HG02588 (cell line): ENCODE results near the gene HEYL.
"Not testable (repeated sequence)": the region's sequence is repeated elsewhere in the genome, so short reads cannot be mapped to it uniquely, and the experiment has no call there.

ENCODE experiments used
- ATAC-seq: cut with Tn5 transposase; IDR thresholded peaks from one replicate; pipeline ENCODE4 v1.9.1; 2021; ENCODE audit warnings: mild to moderate bottlenecking, moderate library complexity; ENCODE audit not compliant: unreplicated experiment

The HEYL gene

DNA sequence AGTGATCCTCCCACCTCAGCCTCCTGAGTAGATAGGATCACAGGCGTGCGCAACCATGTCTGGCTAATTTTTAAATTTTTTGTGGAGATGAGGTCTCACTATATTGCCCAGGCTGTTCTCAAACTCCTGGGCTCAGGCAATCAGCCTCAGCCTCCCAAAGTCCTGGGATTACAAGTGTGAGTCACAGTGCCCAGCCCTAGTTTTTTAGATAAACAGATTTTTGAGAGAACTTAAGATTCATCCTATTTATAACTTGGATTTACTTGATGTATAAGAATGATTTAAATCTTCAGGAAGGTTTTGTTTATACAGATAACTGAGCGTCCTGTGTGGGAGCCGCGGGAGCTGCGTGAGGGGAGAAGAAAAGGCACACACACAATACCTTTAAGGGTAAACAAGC lies 26.2 kb downstream of the HEYL start:
- ATAC-seq, result no peak

DNA sequence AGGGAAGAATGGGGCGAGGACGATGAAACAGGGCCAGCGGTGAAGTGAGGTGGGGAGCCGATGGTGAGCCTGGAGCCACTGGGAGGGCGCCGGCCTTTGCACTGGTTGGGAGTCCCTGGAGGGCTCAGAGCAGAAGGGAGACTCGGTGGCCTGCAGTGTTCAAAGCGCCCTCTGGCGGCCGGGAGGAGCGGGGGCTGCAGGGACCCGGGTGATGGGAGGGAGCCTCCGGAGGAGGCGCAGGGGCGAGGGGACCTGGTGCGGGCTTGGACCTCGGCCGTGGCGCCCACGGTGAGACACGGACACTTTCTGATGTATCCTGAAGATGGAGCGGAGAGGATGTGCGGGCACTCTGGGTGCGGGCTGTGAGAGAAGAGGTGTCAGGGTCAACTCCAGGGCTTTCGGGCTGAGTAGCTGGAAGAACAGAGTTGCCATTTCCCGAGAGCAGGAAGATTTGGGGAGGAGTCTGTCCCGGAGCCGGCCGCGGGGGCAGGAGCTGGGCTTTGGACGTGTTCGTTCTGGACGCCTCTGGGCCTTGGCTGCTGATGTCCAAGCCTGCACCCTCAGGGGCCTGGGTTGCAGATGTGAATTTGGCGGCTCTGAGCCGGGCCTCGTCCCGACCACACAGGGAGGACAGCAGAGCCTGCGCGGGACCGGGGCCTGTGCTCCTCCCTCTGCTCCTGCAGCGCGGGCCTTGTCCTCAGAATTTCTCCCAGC lies 29.7 kb downstream of the HEYL start:
- no peak for ATAC-seq

GRCh38 chr1:39608921-39609320 lies 30.5 kb downstream of the HEYL start:
- no peak for ATAC-seq

DNA sequence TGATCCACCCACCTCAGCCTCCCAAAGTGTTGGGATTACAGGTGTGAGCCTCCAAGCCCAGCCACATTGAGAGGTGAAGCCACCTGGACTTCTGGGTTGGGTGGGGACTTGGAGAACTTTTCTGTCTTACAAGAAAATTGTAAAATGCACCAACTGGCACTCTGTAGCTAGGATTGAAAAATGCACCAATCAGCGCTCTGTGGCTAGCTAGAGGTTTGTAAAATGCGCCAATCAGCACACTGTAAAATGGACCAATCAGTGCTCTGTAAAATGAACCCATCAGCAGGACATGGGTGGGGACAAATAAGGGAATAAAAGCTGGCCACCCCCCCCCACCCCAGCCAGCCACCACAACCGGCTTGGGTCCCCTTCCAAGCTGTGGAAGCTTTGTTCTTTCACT lies 35.8 kb downstream of the HEYL start:
- ATAC-seq, result not testable (repeated sequence)

GRCh38 chr1:39601667-39602255 lies 37.7 kb downstream of the HEYL start:
- ATAC-seq, result not testable (repeated sequence)

DNA sequence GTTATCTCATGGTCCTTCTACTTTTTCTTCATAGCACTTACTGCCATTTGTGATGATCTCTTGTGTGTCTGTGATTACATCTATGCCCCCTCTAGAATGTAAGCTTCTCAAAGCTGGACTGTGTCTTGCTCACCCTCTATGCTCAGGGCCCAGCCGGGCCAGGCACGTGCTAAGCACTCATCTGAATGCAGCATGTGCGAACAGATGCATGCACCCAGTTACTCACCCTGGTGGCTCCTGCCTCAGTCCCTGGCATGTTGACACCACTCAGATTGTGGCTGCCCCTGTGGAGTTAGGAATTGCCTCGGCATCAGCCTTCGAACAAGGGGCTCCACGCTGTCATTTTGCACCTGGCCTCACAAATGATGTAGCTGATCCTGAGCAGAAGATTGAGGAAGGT lies 43.3 kb downstream of the HEYL start:
- ATAC-seq, result no peak

DNA sequence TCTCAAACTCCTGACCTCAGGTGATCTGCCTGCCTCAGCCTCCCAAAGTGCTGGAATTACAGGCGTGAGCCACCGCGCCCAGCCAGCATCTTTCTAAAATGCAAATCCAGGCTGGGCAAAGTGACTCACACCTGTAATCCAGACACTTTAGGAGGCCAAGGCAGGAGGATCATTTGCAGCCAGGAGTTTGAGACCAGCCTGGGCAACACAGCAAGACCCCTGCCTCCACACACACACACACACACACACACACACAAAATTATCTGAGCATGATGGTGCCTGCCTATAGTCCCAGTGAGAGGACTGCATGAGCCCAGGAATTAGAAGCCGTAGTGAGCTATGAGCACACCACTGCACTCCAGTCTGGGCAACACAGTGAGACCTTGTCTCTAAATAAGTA lies 46.1 kb downstream of the HEYL start:
- no peak for ATAC-seq

- ATAC-seq, result no peak
Measured at GRCh38 chr1:39592069-39592468, 47.4 kb downstream of the HEYL start.

GRCh38 chr1:39590546-39590945 lies 48.9 kb downstream of the HEYL start:
- ATAC-seq, result no peak

DNA sequence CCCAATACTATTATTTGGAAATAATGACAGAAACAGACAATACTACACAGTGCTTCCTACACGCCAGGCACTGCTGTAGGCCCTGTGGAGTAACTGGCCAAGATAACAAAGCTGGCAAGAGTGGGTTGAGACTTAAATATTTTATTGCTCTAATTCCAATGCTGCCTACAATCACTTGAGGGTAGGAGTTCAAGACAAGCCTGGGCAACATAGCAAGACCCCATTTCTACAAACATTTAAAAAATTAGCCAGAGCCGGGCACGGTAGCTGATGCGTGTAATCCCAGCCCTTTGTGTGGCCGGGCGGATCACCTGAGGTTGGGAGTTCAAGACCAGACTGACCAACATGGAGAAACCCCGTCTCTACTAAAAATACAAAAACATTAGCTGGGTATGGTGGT lies 53.5 kb downstream of the HEYL start:
- no peak for ATAC-seq

GRCh38 chr1:39576016-39576657 lies 63.3 kb downstream of the HEYL start:
- peak; percentile 44 for ATAC-seq

- no peak for ATAC-seq
Measured at GRCh38 chr1:39575191-39576015, 64.0 kb downstream of the HEYL start.

GRCh38 chr1:39574646-39575045 lies 64.8 kb downstream of the HEYL start:
- no peak for ATAC-seq
